HEK293T (cell line): Measurements from ENCODE around the gene PIN1.

Experiments used
- BHLHE40 ChIP-seq: fragments of 450-650 bp; IDR thresholded peaks from 2 replicates; pipeline ENCODE4 v1.6.1; 2016; ENCODE audit warnings: mild to moderate bottlenecking, moderate library complexity, borderline replicate concordance
- FOXA1 ChIP-seq: fragments of 450-650 bp; IDR thresholded peaks from 2 replicates; pipeline ENCODE4 v1.6.1; 2016; ENCODE audit warnings: mild to moderate bottlenecking
- L3MBTL2 ChIP-seq: fragments of 450-650 bp; conservative IDR thresholded peaks from 2 replicates; pipeline ENCODE4 v1.6.1; 2016; ENCODE audit warnings: mild to moderate bottlenecking
- LEF1 ChIP-seq: fragments of 450-650 bp; IDR thresholded peaks from 2 replicates; pipeline ENCODE4 v1.6.1; 2017; ENCODE audit warnings: mild to moderate bottlenecking, borderline replicate concordance
- NFRKB ChIP-seq: fragments of 450-650 bp; IDR thresholded peaks from 2 replicates; pipeline ENCODE4 v1.6.1; 2016; ENCODE audit warnings: mild to moderate bottlenecking, moderate library complexity
- PKNOX1 ChIP-seq: fragments of 450-650 bp; IDR thresholded peaks from 2 replicates; pipeline ENCODE4 v1.6.1; 2016
- SP1 ChIP-seq: fragments of 450-650 bp; IDR thresholded peaks from 2 replicates; pipeline ENCODE4 v1.6.1; 2017
- SUZ12 ChIP-seq: fragments of 450-650 bp; IDR thresholded peaks from 2 replicates; pipeline ENCODE4 v1.6.1; 2016; ENCODE audit warnings: mild to moderate bottlenecking
- ZNF384 ChIP-seq: fragments of 450-650 bp; IDR thresholded peaks from 2 replicates; pipeline ENCODE4 v1.6.1; 2016

GRCh38 chr19:9877780-9878510 lies 42.8 kb downstream of the PIN1 start:
- TF ChIP-seq PKNOX1: no peak
- no peak for TF ChIP-seq LEF1
- no peak for TF ChIP-seq NFRKB
- TF ChIP-seq SUZ12: no peak
- no peak for TF ChIP-seq FOXA1
- TF ChIP-seq SP1: no peak
- no peak for TF ChIP-seq BHLHE40
- TF ChIP-seq L3MBTL2: no peak
- no peak for TF ChIP-seq ZNF384
